Memory B cell (primary cell): ENCODE data around the gene SIN3B.

Experiments used
- ATAC-seq: fragments of 150-1000 bp; cut with Tn5 transposase; 2 replicates; pipeline ENCODE4 v1.10.0; 2021; ENCODE audit warnings: low read depth, mild to moderate bottlenecking, moderate library complexity
- DNase-seq, 2 donors: peaks; one replicate each; pipeline ENCODE4 v3.0.0; 2022; ENCODE audit warnings: low spot score in 2 of 2
- H3K27ac Mint-ChIP-seq: one replicate; pipeline ENCODE4 v1.8.0; 2022; ENCODE audit warnings: mild to moderate bottlenecking, moderate library complexity, mixed read lengths
- H3K27me3 Mint-ChIP-seq: one replicate; pipeline ENCODE4 v1.8.0; 2022; ENCODE audit warnings: mixed read lengths
- H3K36me3 Mint-ChIP-seq: one replicate; pipeline ENCODE4 v1.8.0; 2022; ENCODE audit warnings: mild to moderate bottlenecking, mixed read lengths
- H3K4me1 Mint-ChIP-seq: one replicate; pipeline ENCODE4 v1.8.0; 2022; ENCODE audit warnings: mixed read lengths
- H3K4me3 Mint-ChIP-seq: one replicate; pipeline ENCODE4 v1.8.0; 2022; ENCODE audit warnings: mild to moderate bottlenecking, moderate library complexity, mixed read lengths
- H3K9me3 Mint-ChIP-seq: one replicate; pipeline ENCODE4 v1.8.0; 2022; ENCODE audit warnings: mixed read lengths

Gene SIN3B

DNA sequence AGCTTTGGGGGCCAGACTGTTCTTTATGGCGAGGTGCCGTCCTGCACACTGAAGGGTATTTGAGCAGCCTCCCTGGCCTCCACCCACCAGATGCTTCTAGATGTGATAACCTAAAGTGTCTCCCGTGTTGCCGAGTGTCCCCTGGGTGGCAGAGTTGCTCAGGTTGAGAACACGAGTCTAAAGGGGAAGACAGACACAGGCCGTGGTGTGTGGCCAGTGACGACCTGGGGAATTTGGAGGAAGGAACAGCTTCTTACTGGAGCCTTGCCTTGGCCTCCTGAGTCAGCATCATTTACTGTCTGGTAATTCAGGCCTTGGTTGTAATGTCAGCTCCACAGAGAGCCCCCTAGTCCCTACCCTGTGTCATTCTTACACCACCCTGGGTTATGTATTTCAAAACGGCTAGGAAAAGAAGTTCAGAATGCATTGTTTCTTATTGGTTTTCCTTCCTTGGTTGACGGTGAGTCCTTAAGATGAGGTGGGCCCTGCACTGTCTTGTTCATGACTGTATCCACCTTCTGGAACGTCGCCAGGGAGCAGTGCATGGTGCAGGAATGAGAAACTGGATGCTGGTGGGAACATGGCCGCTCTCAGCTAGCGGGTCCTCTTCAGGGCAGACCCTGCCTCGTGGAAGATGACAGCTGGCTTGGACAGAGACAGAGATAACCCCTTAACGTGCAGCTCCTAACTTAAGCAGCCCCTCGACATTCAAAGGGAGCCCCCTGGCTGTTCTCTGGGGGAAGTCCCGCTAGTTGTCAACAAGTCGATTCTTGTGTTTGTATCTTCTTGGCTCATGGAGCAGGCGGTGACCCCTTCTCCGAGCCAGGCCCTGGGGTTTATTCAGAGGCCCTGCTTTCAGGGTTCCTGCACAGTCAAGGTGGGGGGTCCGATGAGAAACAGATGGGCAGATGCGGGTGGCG is 7.2 kb downstream of the SIN3B start:
- peak; percentile 77 for ATAC-seq
- Mint-ChIP-seq H3K27me3 (no peaks in the 10 kb centered on the region), H3K27ac (peak overlapping the region; percentile 58), H3K4me1 (peaks cover 31% of the 10 kb centered on the region), H3K9me3 (no peaks in the 10 kb centered on the region), H3K36me3 (peaks cover 25% of the 10 kb centered on the region), H3K4me3 (no peak overlapping the region)
- peak; percentile 35 to 36 for DNase-seq

- no peaks in the 10 kb centered on the region for H3K27me3 Mint-ChIP-seq
- H3K27ac Mint-ChIP-seq, result peak overlapping the region; percentile 58
- no peak overlapping the region for H3K4me3 Mint-ChIP-seq
- no peak for ATAC-seq
- H3K4me1 Mint-ChIP-seq, result peaks cover 26% of the 10 kb centered on the region
- H3K36me3 Mint-ChIP-seq, result peaks cover 23% of the 10 kb centered on the region
- H3K9me3 Mint-ChIP-seq, result no peaks in the 10 kb centered on the region
- no peak for DNase-seq
Measured at GRCh38 chr19:16837035-16837362, 7.8 kb downstream of the SIN3B start.

DNA sequence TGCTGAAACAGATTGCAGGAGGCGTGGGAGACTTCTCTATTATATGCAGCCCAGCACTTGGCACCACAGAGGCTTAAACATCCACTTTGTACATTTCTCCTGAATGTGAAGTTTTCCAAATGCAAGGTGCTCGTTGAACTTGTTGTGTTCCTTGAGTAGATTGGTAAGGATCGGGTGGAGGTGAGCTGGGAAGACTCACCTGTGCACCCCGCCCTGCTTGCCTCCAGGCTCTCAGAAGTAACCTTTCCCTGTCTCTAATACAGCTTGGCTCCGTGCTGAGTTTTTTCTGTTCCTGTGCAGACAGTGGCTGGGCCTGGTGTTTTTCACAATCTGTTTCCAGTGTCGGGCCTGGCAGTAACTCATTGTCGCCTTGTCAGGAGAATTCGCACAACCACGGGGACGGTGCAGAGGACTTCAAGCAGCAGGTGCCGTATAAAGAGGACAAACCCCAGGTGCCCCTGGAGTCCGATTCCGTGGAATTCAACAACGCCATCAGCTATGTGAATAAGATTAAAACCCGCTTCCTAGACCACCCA is 12.3 kb downstream of the SIN3B start:
- ATAC-seq (no peak), DNase-seq (no peak)
- no peaks in the 10 kb centered on the region for H3K27me3 Mint-ChIP-seq
- H3K4me1 Mint-ChIP-seq, result peaks cover 16% of the 10 kb centered on the region
- no peak overlapping the region for H3K27ac Mint-ChIP-seq
- H3K36me3 Mint-ChIP-seq, result peaks cover 23% of the 10 kb centered on the region
- H3K4me3 Mint-ChIP-seq, result no peak overlapping the region
- H3K9me3 Mint-ChIP-seq, result no peaks in the 10 kb centered on the region

DNA sequence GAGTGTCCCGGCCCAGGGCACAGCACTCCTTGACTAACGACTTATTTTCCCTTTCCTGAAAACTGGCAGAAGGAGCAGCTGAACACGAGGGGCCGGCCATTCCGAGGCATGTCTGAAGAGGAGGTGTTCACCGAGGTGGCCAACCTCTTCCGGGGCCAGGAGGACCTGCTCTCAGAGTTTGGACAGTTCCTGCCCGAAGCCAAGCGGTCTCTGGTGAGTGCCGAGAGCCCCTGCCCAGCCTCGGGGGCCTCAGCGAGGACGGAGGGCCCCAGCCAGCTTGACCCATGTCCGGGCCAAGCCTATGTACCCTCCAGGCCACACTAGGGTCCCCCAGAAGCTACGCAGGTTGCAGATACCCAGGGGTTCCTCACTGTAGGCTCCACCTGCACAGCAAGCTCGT is 17.7 kb downstream of the SIN3B start:
- H3K27me3 Mint-ChIP-seq, result no peaks in the 10 kb centered on the region
- peaks cover 36% of the 10 kb centered on the region for H3K36me3 Mint-ChIP-seq
- no peak for DNase-seq
- no peak for ATAC-seq
- H3K9me3 Mint-ChIP-seq, result no peaks in the 10 kb centered on the region
- H3K27ac Mint-ChIP-seq, result no peak overlapping the region
- no peak overlapping the region for H3K4me3 Mint-ChIP-seq
- H3K4me1 Mint-ChIP-seq, result peaks cover 5% of the 10 kb centered on the region

GRCh38 chr19:16847430-16847829 is 18.2 kb downstream of the SIN3B start:
- no peaks in the 10 kb centered on the region for H3K27me3 Mint-ChIP-seq
- H3K9me3 Mint-ChIP-seq, result no peaks in the 10 kb centered on the region
- DNase-seq, result no peak
- no peak overlapping the region for H3K4me3 Mint-ChIP-seq
- H3K4me1 Mint-ChIP-seq, result peaks cover 5% of the 10 kb centered on the region
- H3K27ac Mint-ChIP-seq, result no peak overlapping the region
- H3K36me3 Mint-ChIP-seq, result peaks cover 40% of the 10 kb centered on the region
- no peak for ATAC-seq

DNA sequence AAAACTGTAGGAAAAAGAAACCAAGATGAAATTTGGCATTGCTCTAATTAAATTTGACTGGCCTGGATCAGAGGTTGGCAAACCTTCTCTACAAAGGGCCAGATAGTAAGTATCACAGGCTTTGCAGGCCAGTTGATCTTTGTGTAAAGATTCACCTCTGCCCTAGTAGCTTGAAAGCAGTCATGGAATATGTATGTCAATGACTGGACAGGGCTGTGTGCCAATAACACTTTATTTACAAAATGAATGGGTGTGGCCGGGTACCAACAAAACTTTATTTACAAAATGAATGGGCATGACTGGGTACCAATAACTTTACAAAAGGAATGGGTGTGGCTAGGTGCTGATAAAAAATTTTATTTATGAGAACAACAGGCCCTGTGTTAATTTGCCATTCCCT is 20.0 kb downstream of the SIN3B start:
- Mint-ChIP-seq H3K27me3 (no peaks in the 10 kb centered on the region), H3K4me1 (peaks cover 3% of the 10 kb centered on the region), H3K4me3 (no peak overlapping the region), H3K36me3 (peaks cover 37% of the 10 kb centered on the region), H3K27ac (no peak overlapping the region), H3K9me3 (no peaks in the 10 kb centered on the region)
- DNase-seq (no peak), ATAC-seq (no peak)

DNA sequence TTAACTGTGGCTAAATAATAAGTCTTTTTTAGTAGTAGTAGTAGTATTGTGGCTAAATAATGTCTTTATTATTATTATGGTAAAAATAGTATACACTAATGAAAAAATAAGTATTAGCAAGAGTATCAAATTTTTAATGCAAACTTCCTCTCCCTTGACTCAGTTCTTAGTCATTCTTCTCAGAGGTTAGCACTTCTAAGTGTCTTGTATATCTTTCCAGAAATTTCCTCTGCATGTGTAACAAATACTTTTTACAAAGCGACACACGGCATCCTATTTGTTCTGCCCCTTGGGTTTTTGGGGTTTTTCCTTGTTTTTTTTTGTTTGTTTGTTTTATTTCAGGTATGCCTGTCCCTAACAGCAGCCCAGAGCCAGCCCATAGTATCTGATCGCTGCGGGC is 20.9 kb downstream of the SIN3B start:
- ATAC-seq, result no peak
- Mint-ChIP-seq H3K36me3 (peaks cover 45% of the 10 kb centered on the region), H3K27me3 (no peaks in the 10 kb centered on the region), H3K9me3 (no peaks in the 10 kb centered on the region), H3K4me3 (no peak overlapping the region), H3K27ac (no peak overlapping the region), H3K4me1 (no peaks in the 10 kb centered on the region)
- DNase-seq, result no peak

GRCh38 chr19:16851031-16851712 is 22.0 kb downstream of the SIN3B start:
- H3K27ac Mint-ChIP-seq, result no peak overlapping the region
- H3K9me3 Mint-ChIP-seq, result no peaks in the 10 kb centered on the region
- no peak overlapping the region for H3K4me3 Mint-ChIP-seq
- peaks cover 47% of the 10 kb centered on the region for H3K36me3 Mint-ChIP-seq
- H3K27me3 Mint-ChIP-seq, result no peaks in the 10 kb centered on the region
- DNase-seq (no peak), ATAC-seq (no peak)
- H3K4me1 Mint-ChIP-seq, result no peaks in the 10 kb centered on the region

GRCh38 chr19:16853066-16853465 is 23.9 kb downstream of the SIN3B start:
- H3K27ac Mint-ChIP-seq, result no peak overlapping the region
- H3K27me3 Mint-ChIP-seq, result no peaks in the 10 kb centered on the region
- H3K9me3 Mint-ChIP-seq, result no peaks in the 10 kb centered on the region
- no peak for ATAC-seq
- no peak overlapping the region for H3K4me3 Mint-ChIP-seq
- H3K4me1 Mint-ChIP-seq, result no peaks in the 10 kb centered on the region
- DNase-seq, result no peak
- peaks cover 38% of the 10 kb centered on the region for H3K36me3 Mint-ChIP-seq

GRCh38 chr19:16856091-16856490 is 26.9 kb downstream of the SIN3B start:
- Mint-ChIP-seq H3K9me3 (no peaks in the 10 kb centered on the region), H3K4me1 (peaks cover 9% of the 10 kb centered on the region), H3K27me3 (no peaks in the 10 kb centered on the region), H3K36me3 (peaks cover 29% of the 10 kb centered on the region), H3K27ac (no peak overlapping the region), H3K4me3 (no peak overlapping the region)
- ATAC-seq (no peak), DNase-seq (no peak)

GRCh38 chr19:16859626-16860025 is 30.4 kb downstream of the SIN3B start:
- DNase-seq (no peak), ATAC-seq (no peak)
- no peaks in the 10 kb centered on the region for H3K9me3 Mint-ChIP-seq
- H3K36me3 Mint-ChIP-seq, result peaks cover 15% of the 10 kb centered on the region
- no peak overlapping the region for H3K27ac Mint-ChIP-seq
- peaks cover 10% of the 10 kb centered on the region for H3K4me1 Mint-ChIP-seq
- no peaks in the 10 kb centered on the region for H3K27me3 Mint-ChIP-seq
- no peak overlapping the region for H3K4me3 Mint-ChIP-seq

- Mint-ChIP-seq H3K9me3 (no peaks in the 10 kb centered on the region), H3K4me3 (no peak overlapping the region), H3K36me3 (peaks cover 12% of the 10 kb centered on the region), H3K4me1 (peaks cover 10% of the 10 kb centered on the region), H3K27ac (no peak overlapping the region), H3K27me3 (no peaks in the 10 kb centered on the region)
- ATAC-seq (no peak), DNase-seq (no peak)
Measured at GRCh38 chr19:16860118-16860517, 30.9 kb downstream of the SIN3B start.

- Mint-ChIP-seq H3K27me3 (no peaks in the 10 kb centered on the region), H3K9me3 (no peaks in the 10 kb centered on the region), H3K4me3 (no peak overlapping the region), H3K36me3 (peaks cover 14% of the 10 kb centered on the region), H3K27ac (no peak overlapping the region), H3K4me1 (peaks cover 10% of the 10 kb centered on the region)
- ATAC-seq, result no peak
- no peak for DNase-seq
Measured at GRCh38 chr19:16861011-16861410, 31.8 kb downstream of the SIN3B start.

DNA sequence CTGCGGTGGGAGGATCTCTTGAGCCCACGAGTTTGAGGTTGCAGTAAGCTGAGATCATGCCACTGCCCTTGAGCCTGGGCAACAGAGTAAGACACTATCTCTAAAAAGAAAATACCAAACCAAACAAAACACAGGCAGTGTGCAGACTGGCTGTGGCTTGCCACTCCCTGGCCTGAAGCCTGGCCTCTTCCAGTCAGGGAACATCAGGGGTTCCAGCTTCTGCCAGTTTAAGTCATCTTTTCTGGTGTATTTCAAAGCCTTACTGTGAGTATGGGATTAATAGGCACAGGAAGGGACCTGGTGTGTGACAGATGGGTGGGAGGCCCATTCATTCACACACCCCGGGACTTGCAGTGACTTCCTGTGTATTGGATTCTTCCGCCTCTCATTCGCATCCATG is 32.6 kb downstream of the SIN3B start:
- peaks cover 10% of the 10 kb centered on the region for H3K4me1 Mint-ChIP-seq
- ATAC-seq (no peak), DNase-seq (no peak)
- peaks cover 13% of the 10 kb centered on the region for H3K36me3 Mint-ChIP-seq
- no peak overlapping the region for H3K4me3 Mint-ChIP-seq
- no peak overlapping the region for H3K27ac Mint-ChIP-seq
- H3K9me3 Mint-ChIP-seq, result no peaks in the 10 kb centered on the region
- no peaks in the 10 kb centered on the region for H3K27me3 Mint-ChIP-seq
